ENCODE measurements around the gene ZNF700. TPM values are rescaled to one million over a fixed set of nuclear protein-coding genes. Genes with fewer than 3 reads are reported as not detected.
"Not testable (repeated sequence)": the region's sequence is repeated elsewhere in the genome, so short reads cannot be mapped to it uniquely, and the experiment has no call there.

The ZNF700 gene
- polyA plus RNA-seq, 12 donors, result 4.3 to 14.4 (median 8.1) TPM; not detected in 1

DNA sequence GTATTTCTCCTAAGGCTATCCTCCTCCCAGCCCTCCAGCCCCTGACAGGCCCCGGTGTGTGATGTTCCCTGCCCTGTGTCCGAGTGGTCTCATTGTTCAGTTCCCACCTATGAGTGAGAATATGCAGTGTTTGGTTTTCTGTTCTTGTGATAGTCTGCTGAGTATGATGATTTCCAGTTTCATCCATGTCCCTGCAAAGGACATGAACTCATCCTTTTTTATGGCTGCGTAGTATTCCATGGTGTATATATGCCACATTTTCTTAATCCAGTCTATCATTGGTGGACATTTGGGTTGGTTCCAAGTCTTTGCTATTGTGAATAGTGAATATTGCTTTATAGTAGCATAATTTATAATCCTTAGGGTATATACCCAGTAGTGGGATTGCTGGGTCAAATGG lies 10.9 kb downstream of the ZNF700 start:
- not testable (repeated sequence) for DNase-seq

DNA sequence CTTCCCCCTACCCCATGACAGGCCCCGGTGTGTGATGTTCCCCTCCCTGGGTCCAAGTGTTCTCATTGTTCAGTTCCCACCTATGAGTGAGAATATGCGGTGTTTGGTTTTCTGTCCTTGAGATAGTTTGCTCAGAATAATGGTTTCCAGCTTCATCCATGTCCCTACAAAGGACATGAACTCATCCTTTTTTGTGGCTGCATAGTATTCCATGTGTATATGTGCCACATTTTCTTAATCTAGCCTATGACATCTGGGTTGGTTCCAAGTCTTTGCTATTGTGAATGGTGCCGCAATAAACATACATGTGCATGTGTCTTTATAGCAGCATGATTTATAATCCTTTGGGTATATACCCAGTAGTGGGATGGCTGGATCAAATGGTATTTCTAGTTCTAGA lies 13.5 kb downstream of the ZNF700 start:
- DNase-seq, result not testable (repeated sequence)

DNA sequence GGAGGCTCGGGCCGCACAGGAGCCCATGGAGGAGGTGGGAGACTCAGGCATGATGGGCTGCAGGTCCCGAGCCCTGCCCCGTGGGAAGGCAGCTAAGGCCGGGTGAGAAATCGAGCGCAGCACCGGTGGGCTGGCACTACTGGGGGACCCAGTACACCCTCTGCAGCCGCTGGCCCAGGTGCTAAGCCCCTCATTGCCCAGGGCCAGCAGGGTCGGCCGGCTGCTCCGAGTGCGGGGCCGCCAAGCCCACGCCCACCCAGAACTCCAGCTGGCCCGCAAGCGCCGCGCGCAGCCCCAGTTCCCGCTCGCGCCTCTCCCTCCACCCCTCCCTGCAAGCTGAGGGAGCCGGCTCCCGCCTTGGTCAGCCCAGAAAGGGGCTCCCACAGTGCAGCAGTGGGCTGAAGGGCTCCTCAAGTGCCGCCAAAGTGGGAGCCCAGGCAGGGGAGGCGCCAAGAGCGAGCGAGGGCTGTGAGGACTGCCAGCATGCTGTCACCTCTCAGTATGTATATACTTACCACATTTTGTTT lies 16.5 kb downstream of the ZNF700 start:
- DNase-seq, result not testable (repeated sequence)

DNA sequence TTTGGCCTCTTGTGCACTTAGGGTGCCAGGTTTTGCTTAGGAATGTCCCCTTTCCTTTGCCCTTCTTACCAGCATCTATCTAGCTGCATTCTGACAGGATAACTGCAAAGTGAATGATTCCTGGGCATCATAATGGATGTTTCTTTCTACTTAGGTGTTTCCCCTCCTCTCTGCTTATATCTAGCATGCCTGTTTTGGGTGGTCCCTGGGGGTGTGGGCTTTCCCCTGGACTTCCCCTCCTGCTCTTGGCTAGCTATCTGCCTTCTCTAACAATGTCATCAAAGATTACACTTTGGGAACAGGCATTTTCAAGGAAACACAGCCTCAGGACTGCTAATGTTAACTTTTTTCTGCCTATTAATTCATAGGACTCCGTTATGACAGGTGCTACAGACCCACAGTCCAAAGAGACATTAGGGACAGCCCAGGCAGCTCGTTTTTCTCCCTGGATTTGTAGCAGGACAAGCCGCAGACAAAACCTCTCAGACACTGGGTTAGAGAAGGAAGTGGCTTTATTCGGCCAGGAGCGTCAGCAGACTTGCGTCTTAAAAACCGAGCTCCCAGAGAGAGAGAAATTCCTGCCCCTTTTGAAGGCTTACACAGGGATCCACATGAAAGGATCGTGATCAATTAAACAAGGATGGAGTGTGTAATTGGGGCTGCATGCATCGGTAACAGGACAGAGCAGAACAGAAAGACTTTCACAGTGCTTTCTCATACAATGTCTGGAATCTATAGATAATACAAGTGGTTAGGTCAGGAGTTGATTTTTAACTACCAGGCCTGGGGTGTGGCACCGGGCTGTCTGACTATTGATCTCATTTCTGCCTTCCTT lies 17.3 kb downstream of the ZNF700 start:
- no peak for DNase-seq

DNA sequence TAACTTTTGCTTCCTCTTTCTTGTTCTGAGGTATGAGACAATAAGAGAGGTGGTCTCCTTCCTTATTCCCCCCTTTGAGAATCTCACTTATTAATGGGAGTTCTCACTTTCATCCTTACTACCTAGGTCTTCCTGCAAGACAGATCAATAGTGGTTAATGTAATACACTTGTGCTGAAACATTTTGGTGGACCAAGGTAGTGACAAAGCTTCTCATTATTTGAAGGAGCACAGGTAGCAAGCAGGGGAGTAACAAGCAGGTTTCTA lies 17.9 kb downstream of the ZNF700 start:
- DNase-seq, result no peak

DNA sequence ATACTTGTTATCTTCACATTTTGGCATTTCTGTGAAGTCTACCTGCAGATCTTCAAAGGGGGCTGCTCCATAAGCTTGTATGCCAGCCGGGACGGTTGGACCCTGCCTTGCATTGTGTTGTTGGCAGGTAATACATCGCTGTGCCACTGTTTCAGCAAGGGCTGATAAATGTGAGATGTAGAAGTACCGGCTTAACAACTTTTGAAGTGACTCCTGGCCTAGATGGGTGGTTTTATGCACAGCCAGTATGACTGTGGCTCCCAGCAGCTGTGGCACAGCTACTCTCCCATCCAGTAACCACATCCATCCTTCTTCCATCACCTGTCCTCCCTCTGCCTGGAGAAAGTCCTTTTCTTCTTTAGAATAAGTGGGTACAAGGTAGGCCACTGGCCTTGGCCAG lies 19.7 kb downstream of the ZNF700 start:
- DNase-seq, result no peak

DNA sequence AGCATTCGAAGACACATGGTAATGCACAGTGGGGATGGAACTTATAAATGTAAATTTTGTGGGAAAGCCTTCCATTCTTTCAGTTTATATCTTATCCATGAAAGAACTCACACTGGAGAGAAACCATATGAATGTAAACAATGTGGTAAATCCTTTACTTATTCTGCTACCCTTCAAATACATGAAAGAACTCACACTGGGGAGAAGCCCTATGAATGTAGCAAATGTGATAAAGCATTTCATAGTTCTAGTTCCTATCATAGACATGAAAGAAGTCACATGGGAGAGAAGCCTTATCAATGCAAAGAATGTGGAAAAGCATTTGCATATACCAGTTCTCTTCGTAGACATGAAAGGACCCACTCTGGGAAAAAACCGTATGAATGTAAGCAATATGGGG lies 23.7 kb downstream of the ZNF700 start:
- DNase-seq, result no peak

DNA sequence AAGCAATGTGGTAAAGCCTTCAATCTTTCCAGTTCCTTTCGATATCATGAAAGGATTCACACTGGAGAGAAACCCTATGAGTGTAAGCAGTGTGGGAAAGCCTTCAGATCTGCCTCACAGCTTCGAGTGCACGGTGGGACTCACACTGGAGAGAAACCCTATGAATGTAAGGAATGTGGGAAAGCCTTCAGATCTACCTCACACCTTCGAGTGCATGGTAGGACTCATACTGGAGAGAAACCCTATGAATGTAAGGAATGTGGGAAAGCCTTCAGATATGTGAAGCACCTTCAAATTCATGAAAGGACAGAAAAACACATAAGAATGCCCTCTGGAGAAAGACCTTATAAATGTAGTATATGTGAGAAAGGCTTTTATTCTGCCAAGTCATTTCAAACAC lies 24.3 kb downstream of the ZNF700 start:
- DNase-seq, result no peak

DNA sequence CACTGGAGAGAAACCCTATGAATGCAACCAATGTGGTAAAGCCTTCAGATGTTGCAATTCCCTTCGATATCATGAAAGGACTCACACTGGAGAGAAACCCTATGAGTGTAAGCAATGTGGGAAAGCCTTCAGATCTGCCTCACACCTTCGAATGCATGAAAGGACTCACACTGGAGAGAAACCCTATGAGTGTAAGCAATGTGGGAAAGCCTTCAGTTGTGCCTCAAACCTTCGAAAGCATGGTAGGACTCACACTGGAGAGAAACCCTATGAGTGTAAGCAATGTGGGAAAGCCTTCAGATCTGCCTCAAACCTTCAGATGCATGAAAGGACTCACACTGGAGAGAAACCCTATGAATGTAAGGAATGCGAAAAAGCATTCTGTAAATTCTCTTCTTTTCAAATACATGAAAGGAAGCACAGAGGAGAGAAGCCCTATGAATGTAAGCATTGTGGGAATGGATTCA lies 24.7 kb downstream of the ZNF700 start:
- not testable (repeated sequence) for DNase-seq

DNA sequence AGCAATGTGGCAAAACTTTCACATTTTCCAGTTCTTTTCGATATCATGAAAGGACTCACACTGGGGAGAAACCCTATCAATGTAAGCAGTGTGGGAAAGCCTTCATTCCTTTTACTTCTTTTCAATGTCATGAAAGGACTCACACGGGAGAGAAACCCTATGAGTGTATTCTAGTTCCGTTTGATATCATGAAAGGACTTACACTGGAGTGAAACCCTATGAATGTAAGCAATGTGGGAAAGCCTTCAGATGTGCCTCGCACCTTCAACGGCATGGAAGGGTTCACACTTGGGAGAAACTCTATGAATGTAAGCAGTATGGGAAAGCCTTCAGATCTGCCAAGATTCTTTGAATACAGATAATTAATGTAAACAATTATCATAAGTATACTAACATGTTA lies 25.4 kb downstream of the ZNF700 start:
- no peak for DNase-seq

DNA sequence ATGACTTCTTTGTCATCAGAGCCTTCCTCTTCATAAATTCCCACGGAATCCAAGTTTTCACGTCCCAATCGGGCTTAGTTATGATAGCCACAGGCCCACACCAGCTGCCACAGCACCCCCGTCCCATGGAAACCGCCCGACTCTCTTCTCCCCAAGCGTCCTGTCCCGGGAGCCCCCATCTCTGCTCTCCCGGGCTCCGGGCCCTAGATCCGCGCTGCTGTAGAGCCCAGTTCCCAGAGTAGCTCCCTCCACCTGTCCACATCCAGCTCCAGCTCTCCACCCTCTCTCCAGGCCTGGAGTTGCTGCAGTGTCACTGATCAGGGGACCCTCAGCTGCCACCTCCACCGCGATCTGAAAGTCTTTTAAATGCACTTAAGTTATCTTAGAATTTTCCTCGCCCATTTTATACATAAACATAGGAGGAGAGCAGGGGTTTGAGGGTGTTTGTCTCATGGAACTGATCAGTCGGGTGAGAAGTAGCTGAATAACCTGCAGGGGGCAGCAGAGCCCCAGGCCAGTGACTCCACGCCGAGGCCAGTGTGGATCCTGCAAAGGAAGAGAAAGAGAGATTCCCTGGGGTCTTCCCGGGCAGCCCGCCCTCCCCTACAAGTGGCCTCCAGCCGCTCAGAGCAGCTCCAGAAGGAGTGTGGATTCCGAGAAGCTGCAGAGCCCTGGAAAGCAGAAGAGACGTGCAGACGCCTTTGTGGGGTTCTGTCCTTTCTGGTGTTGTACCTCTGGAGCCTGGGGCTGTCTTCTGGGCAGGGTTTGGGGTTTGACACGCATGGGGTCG lies 38.9 kb downstream of the ZNF700 start:
- peak; percentile 93 for DNase-seq

DNA sequence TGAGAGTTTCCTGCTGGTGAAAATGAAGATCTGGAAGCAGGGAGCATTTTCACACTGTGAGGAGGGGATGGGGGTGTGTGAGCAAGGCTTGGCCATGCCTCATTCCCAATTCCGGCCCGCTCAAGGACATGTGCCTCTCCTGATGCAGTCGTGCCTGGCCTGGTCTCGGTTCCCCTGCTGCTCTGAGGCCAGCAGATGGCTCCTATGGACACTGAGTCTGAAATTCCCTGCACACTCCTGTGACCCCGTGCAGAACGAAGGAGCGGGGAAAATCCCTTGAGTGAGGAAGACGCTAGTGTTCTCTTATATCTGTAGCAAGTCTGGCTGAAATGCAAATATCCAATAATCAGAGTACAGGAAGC lies 39.6 kb downstream of the ZNF700 start:
- DNase-seq, result no peak

DNA sequence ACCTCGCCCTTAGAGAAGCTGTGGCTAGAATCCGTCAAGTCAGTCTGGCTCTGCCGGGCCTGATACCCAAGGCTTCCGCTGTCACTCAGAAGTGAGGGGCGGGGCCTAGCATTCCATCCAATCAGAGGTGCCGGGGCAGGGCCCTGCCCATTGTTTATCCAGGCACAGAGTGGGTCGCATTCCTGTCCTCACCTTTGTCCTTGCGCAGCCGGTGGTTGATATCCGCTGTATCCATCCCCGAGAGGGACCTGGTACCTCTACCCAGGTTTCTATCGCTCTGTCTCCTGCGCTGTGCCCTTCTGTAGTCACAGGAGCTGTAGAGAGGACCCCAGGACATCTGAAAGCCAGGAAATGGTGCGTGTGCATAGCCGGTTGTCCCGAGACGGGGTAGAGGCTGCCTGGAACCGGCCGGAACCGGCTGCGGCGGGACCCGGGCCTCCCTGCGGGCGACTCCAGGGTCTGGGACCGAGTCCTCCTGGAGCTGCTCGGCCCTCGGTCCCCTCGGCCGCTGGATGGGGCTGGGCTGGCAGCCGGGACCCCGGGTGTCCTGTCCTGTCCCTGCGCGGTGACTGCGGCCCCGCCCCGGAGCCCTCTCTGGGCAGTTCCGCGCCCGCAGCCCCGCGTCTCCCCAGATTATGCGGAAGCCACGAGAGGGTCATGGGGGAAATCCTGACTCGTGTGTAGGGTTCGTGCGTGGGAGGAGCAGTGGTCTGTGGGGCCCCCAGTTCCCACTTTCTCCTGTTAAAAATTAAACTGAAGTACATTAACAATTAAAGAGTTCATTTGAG lies 40.1 kb downstream of the ZNF700 start, which contains the start of gene ZNF763:
ZNF763 (plus strand) TSS at position 183 of the 788 bp plus-strand sequence; CDS start at position 352, 169 bp downstream.
- peak; percentile 91 for DNase-seq

DNA sequence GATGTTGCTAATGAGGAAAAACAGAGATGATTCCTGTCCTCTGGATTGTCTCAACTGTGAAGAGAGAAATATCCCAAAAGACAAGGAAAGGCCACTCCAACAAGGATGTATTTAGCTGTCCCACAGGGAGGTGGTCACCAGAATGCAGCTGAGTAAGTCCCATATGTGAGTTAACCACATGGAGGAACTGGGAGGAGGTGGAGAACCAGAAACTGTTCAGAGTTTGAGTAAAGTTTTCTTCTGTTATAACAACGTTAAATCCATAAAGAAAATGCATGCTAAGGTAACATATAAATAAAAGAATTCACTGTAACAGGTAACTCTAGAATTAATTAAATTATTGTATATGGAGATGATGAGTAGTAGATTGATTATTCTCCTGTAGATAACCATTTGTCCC lies 45.3 kb downstream of the ZNF700 start:
- no peak for DNase-seq

DNA sequence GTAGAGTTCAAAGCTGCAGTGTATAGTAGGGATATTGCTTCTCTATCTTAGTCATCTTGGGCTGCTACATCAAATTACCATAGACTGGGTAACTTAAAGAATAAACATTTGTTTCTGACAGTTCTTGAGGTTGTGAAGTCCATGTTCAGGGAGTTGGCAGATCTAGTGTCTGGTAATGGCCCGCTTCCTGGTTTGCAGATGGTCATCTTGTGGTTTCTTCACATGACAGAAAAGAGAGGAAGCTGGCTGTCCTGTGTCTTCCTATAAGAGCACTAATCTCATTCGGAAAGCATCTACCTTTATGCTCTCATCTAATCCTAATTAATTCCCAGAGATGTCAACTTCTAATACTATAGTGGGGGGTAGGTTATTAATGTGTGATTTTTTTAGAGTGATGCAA lies 46.1 kb downstream of the ZNF700 start:
- DNase-seq, result no peak

DNA sequence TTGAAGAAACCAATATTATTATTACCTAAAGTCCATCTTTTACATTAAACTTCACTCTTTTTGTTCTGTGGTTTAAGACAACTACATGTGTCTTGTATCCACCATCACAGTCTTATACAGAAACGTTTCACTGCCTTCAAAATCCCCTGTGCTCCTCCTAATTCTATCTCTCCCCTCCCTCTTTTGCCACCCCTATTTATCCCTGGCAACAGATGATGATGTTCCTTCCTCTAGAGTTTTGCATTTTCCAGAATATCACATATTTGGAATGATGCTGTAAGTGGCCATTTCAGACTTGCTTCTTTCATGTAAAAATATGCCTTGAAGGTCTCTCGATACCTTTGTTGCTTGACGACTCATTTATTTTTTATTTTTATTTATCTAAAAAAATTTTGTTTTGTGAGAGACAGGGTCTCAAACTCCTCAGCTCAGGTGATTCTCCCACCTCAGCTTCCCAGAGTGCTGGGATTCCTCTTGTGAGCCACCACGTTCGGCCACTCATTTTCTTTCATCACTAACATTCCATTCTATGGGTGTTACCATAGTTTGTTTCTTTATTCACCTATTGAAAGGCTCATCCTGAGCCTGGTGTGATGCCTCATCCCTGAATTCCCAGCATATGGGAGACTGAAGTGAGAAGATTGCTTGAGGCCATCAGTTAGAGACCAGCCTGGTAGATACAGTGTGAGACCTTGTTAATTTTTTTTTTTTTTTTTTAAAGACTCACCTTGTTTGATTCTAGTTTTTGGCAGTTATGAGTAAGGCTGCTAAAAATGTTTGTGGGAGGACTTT lies 48.3 kb downstream of the ZNF700 start:
- DNase-seq, result no peak

DNA sequence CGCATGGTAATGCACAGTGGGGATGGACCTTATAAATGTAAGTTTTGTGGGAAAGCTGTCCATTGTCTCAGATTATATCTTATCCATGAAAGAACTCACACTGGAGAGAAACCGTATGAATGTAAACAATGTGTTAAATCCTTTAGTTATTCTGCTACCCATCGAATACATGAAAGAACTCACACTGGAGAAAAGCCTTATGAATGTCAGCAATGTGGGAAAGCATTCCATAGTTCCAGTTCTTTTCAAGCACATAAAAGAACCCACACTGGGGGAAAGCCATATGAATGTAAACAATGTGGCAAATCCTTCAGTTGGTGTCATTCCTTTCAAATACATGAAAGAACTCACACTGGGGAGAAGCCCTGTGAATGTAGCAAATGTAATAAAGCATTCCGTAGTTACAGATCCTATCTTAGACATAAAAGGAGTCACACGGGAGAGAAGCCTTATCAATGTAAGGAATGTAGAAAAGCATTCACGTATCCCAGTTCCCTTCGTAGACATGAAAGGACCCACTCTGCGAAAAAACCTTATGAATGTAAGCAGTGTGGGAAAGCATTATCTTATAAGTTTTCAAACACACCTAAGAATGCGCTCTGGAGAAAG lies 53.7 kb downstream of the ZNF700 start:
- DNase-seq, result no peak

DNA sequence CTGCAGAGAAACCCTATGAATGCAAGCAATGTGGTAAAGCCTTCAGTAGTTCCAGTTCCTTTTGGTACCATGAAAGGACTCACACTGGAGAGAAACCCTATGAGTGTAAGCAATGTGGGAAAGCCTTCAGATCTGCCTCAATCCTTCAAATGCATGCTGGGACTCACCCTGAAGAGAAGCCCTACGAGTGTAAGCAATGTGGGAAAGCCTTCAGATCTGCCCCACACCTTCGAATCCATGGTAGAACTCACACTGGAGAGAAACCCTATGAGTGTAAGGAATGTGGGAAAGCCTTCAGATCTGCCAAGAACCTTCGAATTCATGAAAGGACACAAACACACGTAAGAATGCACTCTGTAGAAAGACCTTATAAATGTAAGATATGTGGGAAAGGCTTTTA lies 54.6 kb downstream of the ZNF700 start:
- DNase-seq, result no peak

DNA sequence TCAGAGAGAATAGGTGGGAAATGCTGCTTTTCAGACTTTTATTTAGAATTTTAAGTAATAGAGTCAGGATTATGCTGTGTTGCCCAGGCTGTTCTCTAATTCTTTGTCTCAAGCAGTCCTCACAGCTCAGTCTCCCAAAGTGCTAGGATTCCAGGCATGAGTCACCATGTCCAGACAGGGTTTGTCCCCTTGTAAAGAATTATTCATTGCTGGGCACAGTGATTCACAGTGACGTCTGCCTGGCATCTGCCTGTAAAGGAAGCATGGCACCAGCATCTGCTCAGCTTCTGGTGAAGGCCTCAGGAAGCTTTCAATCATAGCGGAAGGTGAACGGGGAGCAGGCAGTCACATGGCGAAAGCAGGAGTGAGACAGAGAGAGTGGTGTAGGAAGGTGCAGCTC lies 57.6 kb downstream of the ZNF700 start:
- DNase-seq, result no peak

DNA sequence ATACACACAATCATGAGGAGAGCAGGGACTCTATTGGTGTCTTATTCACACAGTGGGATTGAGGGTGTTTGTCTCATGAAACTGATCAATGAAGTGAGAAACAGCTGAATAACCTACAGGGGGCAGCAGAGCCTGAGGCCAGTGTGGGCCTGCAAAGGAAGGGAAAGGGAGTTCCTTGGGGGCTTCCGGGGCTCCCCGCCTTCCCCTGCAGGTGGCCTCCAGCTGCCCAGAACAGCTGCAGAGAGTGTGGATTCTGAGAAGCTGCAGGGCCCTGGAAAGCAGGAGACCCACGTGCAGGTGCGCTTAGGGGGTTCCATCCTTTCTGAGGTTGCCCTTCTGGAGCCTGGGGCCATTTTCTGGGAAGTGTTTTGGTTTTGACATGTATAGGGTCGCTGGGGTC lies 60.1 kb downstream of the ZNF700 start:
- DNase-seq, result no peak

DNA sequence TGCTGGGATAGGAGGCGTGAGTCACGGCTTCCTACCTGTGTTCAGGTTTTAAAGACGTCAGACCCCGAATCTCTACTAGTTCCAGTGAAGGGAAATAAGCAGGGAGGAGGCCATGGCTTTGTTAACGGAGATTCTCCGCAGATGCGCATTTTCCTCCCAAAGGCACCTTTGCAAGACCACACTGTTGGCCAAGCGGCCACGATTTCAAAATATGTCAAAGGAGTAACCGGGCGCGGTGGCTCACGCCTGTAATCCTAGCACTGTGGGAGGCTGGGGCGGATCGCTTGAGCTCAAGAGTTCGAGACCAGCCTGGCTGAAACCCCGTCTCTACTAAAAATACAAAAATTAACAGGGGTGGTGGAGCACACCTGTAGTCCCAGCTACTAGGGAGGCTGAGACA lies 61.8 kb downstream of the ZNF700 start:
- DNase-seq, result no peak
